OCI-LY3 (cell line): ENCODE data around the gene DNMT3A.

Experiments used
- H2AFZ ChIP-seq: fragments of 200-600, 300-600 bp; shearing (Covaris generic); 2 replicates; pipeline ENCODE4 v1.6.0; 2014; ENCODE audit warnings: antibody characterized with exemption, low read depth, low read length
- H3K27ac ChIP-seq: fragments of 200-600, 300-600 bp; sonication (generic); 2 replicates; pipeline ENCODE4 v1.5.1; 2014; ENCODE audit warnings: mild to moderate bottlenecking, low read length, moderate library complexity, mixed read lengths
- H3K27me3 ChIP-seq: fragments of 200-600, 300-600 bp; sonication (generic); 2 replicates; pipeline ENCODE4 v1.6.1; 2014; ENCODE audit warnings: low read depth, low read length, mixed read lengths
- H3K36me3 ChIP-seq: fragments of 200-600, 300-600 bp; sonication (generic); replicated peaks from 2 replicates; pipeline ENCODE3; 2014; ENCODE audit warnings: low read depth, low read length, mixed read lengths
- H3K4me1 ChIP-seq: fragments of 300-600, 200-600 bp; sonication (generic); 2 replicates; pipeline ENCODE4 v1.6.1; 2014; ENCODE audit warnings: low read length, mixed read lengths
- H3K4me2 ChIP-seq: fragments of 200-600, 300-600 bp; sonication (generic); 2 replicates; pipeline ENCODE4 v1.6.1; 2014; ENCODE audit warnings: low read length, mixed read lengths
- H3K4me3 ChIP-seq: fragments of 300-600, 200-600 bp; sonication (generic); 2 replicates; pipeline ENCODE4 v1.5.1; 2014; ENCODE audit warnings: antibody characterized with exemption, mild to moderate bottlenecking, low read length, moderate library complexity
- H3K79me2 ChIP-seq: fragments of 300-600, 200-600 bp; shearing (Covaris generic); 2 replicates; pipeline ENCODE4 v1.6.1; 2014; ENCODE audit warnings: mild to moderate bottlenecking, low read length, mixed read lengths
- H3K9ac ChIP-seq: fragments of 300-600, 200-600 bp; shearing (Covaris generic); 2 replicates; pipeline ENCODE4 v1.6.0; 2014; ENCODE audit warnings: mild to moderate bottlenecking, low read length, moderate library complexity
- H3K9me3 ChIP-seq: fragments of 200-600, 300-600 bp; shearing (Covaris generic); 2 replicates; pipeline ENCODE4 v1.6.1; 2014; ENCODE audit warnings: low read length, mixed read lengths; ENCODE audit not compliant: insufficient read depth
- H4K20me1 ChIP-seq: fragments of 200-600, 300-600 bp; sonication (generic); 2 replicates; pipeline ENCODE4 v1.6.1; 2016; ENCODE audit warnings: low read length, mixed read lengths; ENCODE audit not compliant: insufficient read depth
- EZH2phosphoT487 ChIP-seq: fragments of 200-600 bp; shearing (Covaris generic); IDR thresholded peaks from 2 replicates; pipeline ENCODE4 v1.6.1; 2018; ENCODE audit warnings: antibody characterized with exemption, mixed run types, low read depth
- TF ChIP-seq, protein P1 (sequence below): fragments of 200-600, 300-600 bp; sonication (generic); IDR thresholded peaks from 2 replicates; pipeline ENCODE4 v1.5.1; 2014; ENCODE audit warnings: antibody characterized with exemption, low read length, low read depth

DNMT3A gene

DNA sequence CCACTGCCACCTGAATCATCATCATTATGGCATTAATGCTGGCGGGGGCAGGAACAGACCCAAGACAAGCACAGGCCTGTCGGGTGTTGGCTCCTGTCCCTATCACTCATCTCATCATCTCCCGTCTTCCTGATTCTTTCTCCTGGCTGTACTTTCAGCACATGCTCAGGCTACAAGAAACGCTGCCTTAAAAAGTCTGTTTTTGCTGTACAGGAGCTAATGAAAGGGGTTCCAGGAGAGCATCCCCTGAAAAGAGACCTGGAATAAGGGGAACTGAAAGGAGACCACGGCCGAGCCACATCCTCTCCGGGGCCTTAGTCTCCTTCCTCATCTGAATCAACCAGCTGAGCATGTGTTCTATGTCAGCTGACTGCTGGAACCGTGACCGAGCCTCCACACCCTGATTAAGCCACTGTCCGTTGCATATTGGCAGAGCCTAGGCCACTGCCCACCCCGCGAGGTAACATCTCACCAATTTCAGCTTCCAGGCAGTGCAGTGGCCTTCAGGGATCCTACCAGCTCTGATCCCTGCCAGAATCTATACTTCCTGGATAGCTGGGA lies 62.6 kb downstream of the DNMT3A start:
- Histone ChIP-seq H3K27me3 (0 out of 2 replicates have a peak, but pooled peaks cover 3% of the 10 kb centered on the region), H3K4me1 (peaks cover 45% of the 10 kb centered on the region), H3K4me2 (peak overlapping the region; percentile 72), H4K20me1 (no peaks in the 10 kb centered on the region), H3K9ac (peak overlapping the region; percentile 21; the same call in 1 of the 2 replicates), H3K79me2 (no peaks in the 10 kb centered on the region), H3K27ac (peak overlapping the region; percentile 34), H3K36me3 (peaks cover 7% of the 10 kb centered on the region), H3K9me3 (no peaks in the 10 kb centered on the region), H2AFZ (no peak overlapping the region), H3K4me3 (peak overlapping the region; percentile 40)
- no peak for TF ChIP-seq EZH2phosphoT487
- TF ChIP-seq, protein P1, sequence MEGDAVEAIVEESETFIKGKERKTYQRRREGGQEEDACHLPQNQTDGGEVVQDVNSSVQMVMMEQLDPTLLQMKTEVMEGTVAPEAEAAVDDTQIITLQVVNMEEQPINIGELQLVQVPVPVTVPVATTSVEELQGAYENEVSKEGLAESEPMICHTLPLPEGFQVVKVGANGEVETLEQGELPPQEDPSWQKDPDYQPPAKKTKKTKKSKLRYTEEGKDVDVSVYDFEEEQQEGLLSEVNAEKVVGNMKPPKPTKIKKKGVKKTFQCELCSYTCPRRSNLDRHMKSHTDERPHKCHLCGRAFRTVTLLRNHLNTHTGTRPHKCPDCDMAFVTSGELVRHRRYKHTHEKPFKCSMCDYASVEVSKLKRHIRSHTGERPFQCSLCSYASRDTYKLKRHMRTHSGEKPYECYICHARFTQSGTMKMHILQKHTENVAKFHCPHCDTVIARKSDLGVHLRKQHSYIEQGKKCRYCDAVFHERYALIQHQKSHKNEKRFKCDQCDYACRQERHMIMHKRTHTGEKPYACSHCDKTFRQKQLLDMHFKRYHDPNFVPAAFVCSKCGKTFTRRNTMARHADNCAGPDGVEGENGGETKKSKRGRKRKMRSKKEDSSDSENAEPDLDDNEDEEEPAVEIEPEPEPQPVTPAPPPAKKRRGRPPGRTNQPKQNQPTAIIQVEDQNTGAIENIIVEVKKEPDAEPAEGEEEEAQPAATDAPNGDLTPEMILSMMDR = no peak

DNA sequence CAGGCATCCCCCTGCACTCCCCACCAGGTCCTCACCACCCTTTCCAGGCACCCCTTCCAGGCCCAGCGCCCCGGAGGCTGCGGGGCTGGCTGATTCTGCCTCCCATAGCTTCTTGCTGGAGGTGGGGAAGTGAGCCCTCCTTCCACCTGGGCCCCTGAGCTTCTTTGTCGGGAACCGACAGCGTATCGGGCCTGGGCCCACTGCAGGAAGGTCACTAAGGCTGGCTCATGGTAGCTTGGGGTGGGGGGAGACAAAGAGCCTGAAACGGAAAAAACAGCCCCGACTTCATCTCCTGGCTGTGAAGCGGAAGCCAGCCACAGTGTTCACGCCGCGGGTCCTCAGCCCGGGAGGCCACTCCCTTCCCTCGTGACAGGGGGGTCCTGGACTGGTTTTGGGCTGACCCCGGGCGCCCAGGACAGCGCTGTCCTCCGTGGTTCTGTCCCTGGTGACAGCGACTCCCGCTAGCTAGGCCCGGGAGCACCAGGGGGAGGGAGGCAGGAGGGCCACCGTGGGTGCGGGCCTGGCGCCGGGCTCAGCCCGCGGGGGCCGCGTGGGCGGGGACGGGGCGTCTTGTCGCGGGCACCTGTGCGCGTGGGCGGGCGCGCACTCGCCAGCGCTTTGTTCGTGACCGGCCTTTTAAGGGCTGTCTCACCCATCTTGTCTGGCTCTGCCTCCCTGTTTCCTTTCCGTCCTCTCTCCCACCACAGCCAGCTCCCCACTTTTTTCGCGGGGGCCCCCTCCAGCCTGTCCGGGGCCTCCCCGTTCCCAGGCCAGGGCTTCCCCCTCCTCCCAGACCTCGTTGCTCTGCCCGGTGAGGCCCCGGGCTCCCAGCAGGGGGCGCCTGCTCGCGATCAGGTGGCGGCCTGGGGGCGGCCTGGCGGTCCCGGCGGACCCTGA lies 64.9 kb downstream of the DNMT3A start:
- no peaks in the 10 kb centered on the region for H3K79me2 ChIP-seq
- H3K4me1 ChIP-seq = peaks cover 57% of the 10 kb centered on the region
- H3K9me3 ChIP-seq = no peaks in the 10 kb centered on the region
- no peak overlapping the region for H3K9ac ChIP-seq
- TF ChIP-seq, protein P1 = peak; percentile 45
- TF ChIP-seq EZH2phosphoT487 = no peak
- H4K20me1 ChIP-seq = no peaks in the 10 kb centered on the region
- no peak overlapping the region for H3K4me2 ChIP-seq
- peaks cover 3% of the 10 kb centered on the region for H3K36me3 ChIP-seq
- no peak overlapping the region for H3K27ac ChIP-seq
- no peak overlapping the region for H2AFZ ChIP-seq
- H3K4me3 ChIP-seq = no peak overlapping the region
- 0 out of 2 replicates have a peak, but pooled peaks cover 3% of the 10 kb centered on the region for H3K27me3 ChIP-seq

DNA sequence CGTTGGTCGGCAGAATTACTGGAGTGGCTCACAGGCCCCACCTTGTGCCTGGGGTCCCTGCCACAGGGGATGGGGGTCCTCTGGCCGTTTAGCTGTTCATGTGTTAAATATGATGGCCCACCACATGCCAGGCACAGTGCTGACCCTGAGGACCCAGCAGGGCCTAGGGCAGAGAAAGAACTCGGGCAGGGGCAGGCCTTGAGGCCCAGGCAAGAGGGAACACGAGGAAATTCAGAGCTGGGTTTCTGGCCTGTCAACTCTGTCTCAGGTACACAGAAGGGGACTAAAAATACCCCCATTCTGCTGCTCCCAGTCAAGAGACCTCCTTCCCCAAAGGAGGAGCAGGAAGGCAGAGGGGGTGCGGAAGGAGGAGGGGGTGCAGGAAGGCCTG lies 66.2 kb downstream of the DNMT3A start:
- Histone ChIP-seq H3K9ac (no peak overlapping the region), H4K20me1 (no peaks in the 10 kb centered on the region), H3K4me1 (peaks cover 50% of the 10 kb centered on the region), H3K4me3 (no peak overlapping the region), H3K27ac (no peak overlapping the region), H3K79me2 (no peaks in the 10 kb centered on the region), H2AFZ (no peak overlapping the region), H3K27me3 (0 out of 2 replicates have a peak, but pooled peaks cover 3% of the 10 kb centered on the region), H3K4me2 (no peak overlapping the region; the same call in 1 of the 2 replicates), H3K9me3 (no peaks in the 10 kb centered on the region), H3K36me3 (peaks cover 3% of the 10 kb centered on the region)
- TF ChIP-seq EZH2phosphoT487 = no peak

DNA sequence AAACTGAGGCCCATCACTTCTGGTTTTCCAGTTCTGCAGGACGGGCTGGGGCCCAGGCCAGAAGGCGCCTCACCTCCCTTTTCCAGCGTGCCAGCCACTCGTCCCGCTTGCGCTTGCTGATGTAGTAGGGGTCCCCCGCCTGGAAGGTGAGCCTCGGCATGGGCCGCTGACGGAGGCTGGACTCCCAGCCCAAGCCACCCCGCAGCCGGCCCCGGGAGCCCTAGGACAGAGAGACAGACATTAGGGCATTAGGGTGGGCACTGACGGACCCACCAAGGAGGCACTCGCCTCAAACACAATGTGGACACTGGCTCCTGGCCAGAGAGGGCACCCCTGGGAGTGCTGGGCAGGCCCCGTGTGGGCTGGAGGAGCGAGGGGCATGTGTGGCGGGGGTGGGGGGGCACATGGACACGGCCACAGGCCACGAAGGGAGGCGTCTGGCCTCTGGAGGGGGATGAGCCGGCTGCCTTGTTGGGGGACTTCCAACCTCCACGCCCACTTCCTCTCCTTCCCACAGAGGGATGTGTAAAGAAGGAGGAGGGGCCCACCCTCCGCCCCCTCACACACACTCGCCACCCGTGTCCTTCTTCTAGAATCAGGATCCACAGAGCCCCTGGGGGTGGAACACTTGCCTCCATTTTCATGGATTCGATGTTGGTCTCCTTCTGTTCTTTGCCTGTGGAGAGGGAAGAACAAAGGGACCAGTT lies 66.7 kb downstream of the DNMT3A start:
- no peaks in the 10 kb centered on the region for H3K9me3 ChIP-seq
- H3K4me2 ChIP-seq = no peak overlapping the region; the same call in 1 of the 2 replicates
- no peak overlapping the region for H3K9ac ChIP-seq
- no peaks in the 10 kb centered on the region for H4K20me1 ChIP-seq
- H2AFZ ChIP-seq = no peak overlapping the region
- no peak for TF ChIP-seq EZH2phosphoT487
- TF ChIP-seq, protein P1 = no peak
- no peaks in the 10 kb centered on the region for H3K79me2 ChIP-seq
- H3K27me3 ChIP-seq = 0 out of 2 replicates have a peak, but pooled peaks cover 3% of the 10 kb centered on the region
- H3K36me3 ChIP-seq = peaks cover 3% of the 10 kb centered on the region
- no peak overlapping the region for H3K4me3 ChIP-seq
- no peak overlapping the region for H3K27ac ChIP-seq
- peaks cover 45% of the 10 kb centered on the region for H3K4me1 ChIP-seq
